Lower leg skin (tissue), 3 donors: ENCODE measurements around the gene KCNJ4.
"Not testable (repeated sequence)": the region's sequence is repeated elsewhere in the genome, so short reads cannot be mapped to it uniquely, and the experiment has no call there.

Experiments
- CTCF ChIP-seq, 3 donors: fragments of 450-650 bp; IDR thresholded peaks; one replicate each; pipeline ENCODE4 v1.5.1; 2016; ENCODE audit warnings: antibody characterized with exemption in 3 of 3, mild to moderate bottlenecking in 3 of 3, moderate library complexity in 2 of 3
- POLR2A ChIP-seq, 2 donors: fragments of 450-650 bp; IDR thresholded peaks; one replicate each; pipeline ENCODE4 v1.6.1; 2016 to 2017; ENCODE audit warnings: antibody characterized with exemption in 2 of 2, mild to moderate bottlenecking in 1 of 2, moderate library complexity in 1 of 2

- not testable (repeated sequence) for TF ChIP-seq POLR2A, CTCF (IDR thresholded peaks at IDR 0.05)
Measured at GRCh38 chr22:38398181-38398608, 56.8 kb downstream of the KCNJ4 start.
